H1 (cell line): ENCODE results near the gene ARHGAP18. TPM values are rescaled to one million over a fixed set of nuclear protein-coding genes. Genes with fewer than 3 reads are reported as not detected.

Experiments
- CTCF ChIA-PET: fragments of 300-600 bp; sonication (Branson Sonifier 250); formaldehyde crosslinking; loops from one replicate; lab custom pipeline; 2021; ENCODE audit not compliant: partially characterized antibody; lab: Charles Lee
- POLR2A ChIA-PET: fragments of 300-600 bp; sonication (Branson Sonifier 250); formaldehyde crosslinking; loops from one replicate; lab custom pipeline; 2021; ENCODE audit warnings: inconsistent platforms; ENCODE audit not compliant: partially characterized antibody; lab: Charles Lee
- DNase-seq, 2 experiments: peaks; one replicate each; pipeline versions ENCODE4 v3.0.0 to v3.0.0-alpha.2; 2010 to 2022; ENCODE audit warnings: low spot score in 2 of 2, low read depth in 1 of 2, mixed read lengths in 1 of 2
- FAIRE-seq: peaks from 2 replicates; lab custom pipeline; 2011; peaks lifted over from hg19 to GRCh38; lab: Jason Lieb, UNC
- H2AFZ ChIP-seq: 2 replicates; pipeline ENCODE4 v1.8.1; 2012; ENCODE audit warnings: low read length, inconsistent platforms
- H2AK5ac ChIP-seq: 2 replicates; pipeline ENCODE4 v1.6.1; 2013; ENCODE audit warnings: low read depth, low read length
- H2BK120ac ChIP-seq: replicated peaks from 2 replicates; pipeline ENCODE3; 2013; ENCODE audit warnings: low read depth, low read length, inconsistent platforms
- H2BK12ac ChIP-seq: 2 replicates; pipeline ENCODE4 v1.6.1; 2013; ENCODE audit warnings: low read depth, low read length
- H2BK15ac ChIP-seq: 2 replicates; pipeline ENCODE4 v1.6.1; 2013; ENCODE audit warnings: low read length
- H2BK20ac ChIP-seq: 2 replicates; pipeline ENCODE4 v1.6.1; 2013; ENCODE audit warnings: low read length
- H2BK5ac ChIP-seq: 2 replicates; pipeline ENCODE4 v1.6.1; 2013; ENCODE audit warnings: low read depth, low read length
- H3K14ac ChIP-seq: 2 replicates; pipeline ENCODE4 v1.6.1; 2013; ENCODE audit warnings: inconsistent platforms; ENCODE audit not compliant: insufficient read length
- H3K18ac ChIP-seq: 2 replicates; pipeline ENCODE4 v1.6.1; 2013; ENCODE audit warnings: low read length; ENCODE audit errors: extremely low read depth
- H3K23ac ChIP-seq: 2 replicates; pipeline ENCODE4 v1.6.1; 2013; ENCODE audit warnings: inconsistent platforms; ENCODE audit not compliant: insufficient read length
- H3K23me2 ChIP-seq: 2 replicates; pipeline ENCODE4 v1.6.1; 2013; ENCODE audit warnings: low read depth, low read length
- H3K27ac ChIP-seq: 2 replicates; pipeline ENCODE4 v1.6.1; 2011; ENCODE audit warnings: low read depth, low read length, inconsistent platforms
- H3K27me3 ChIP-seq, 4 experiments: replicated peaks in 1 of 4; 1 replicate in 1 of 4; 2 replicates in 3 of 4; pipeline versions ENCODE4 v1.6.1 to v1.8.1; 2011 to 2013; ENCODE audit warnings: low read length in 3 of 4, mild to moderate bottlenecking in 3 of 4, inconsistent platforms in 2 of 4, mixed read lengths in 2 of 4, moderate library complexity in 1 of 4; ENCODE audit not compliant: control insufficient read depth in 3 of 4, insufficient read depth in 3 of 4; ENCODE audit errors: extremely low read depth in 1 of 4
- H3K36me3 ChIP-seq, 4 experiments: 2 replicates each; pipeline versions ENCODE4 v1.6.1 to v1.8.1; 2011 to 2013; ENCODE audit warnings: mild to moderate bottlenecking in 4 of 4, low read length in 3 of 4, moderate library complexity in 2 of 4, control low read depth in 1 of 4, inconsistent platforms in 1 of 4; ENCODE audit not compliant: insufficient read depth in 4 of 4, control insufficient read depth in 2 of 4
- H3K4ac ChIP-seq: replicated peaks from 2 replicates; pipeline ENCODE3; 2013; ENCODE audit warnings: low read length, low read depth, mixed read lengths, inconsistent platforms; ENCODE audit not compliant: insufficient read length
- H3K4me1 ChIP-seq, 4 experiments: replicated peaks in 1 of 4; 1 replicate in 1 of 4; 2 replicates in 3 of 4; pipeline versions ENCODE4 v1.6.1 to v1.8.1; 2011 to 2013; ENCODE audit warnings: low read length in 3 of 4, inconsistent platforms in 2 of 4, mixed read lengths in 1 of 4; ENCODE audit not compliant: insufficient read depth in 4 of 4, control insufficient read depth in 3 of 4
- H3K4me2 ChIP-seq, 2 experiments: 2 replicates each; pipeline versions ENCODE4 v1.6.1 to v1.8.1; 2011 to 2013; ENCODE audit warnings: low read depth in 2 of 2, low read length in 2 of 2, control low read depth in 1 of 2, inconsistent platforms in 1 of 2, mild to moderate bottlenecking in 1 of 2; ENCODE audit not compliant: insufficient read depth in 1 of 2
- H3K4me3 ChIP-seq, 4 experiments: fragments of 200-600, 300-600 bp in 1 of 4; sonication (generic), shearing (Covaris generic), sonication (Bioruptor Twin) in 1 of 4; 2 replicates each; pipeline versions ENCODE4 v1.5.1 to v1.8.1; 2011 to 2016; ENCODE audit warnings: low read length in 4 of 4, low read depth in 3 of 4, control low read depth in 2 of 4, inconsistent platforms in 2 of 4, mild to moderate bottlenecking in 2 of 4, mixed read lengths in 1 of 4, moderate library complexity in 1 of 4; ENCODE audit not compliant: insufficient read depth in 2 of 4; ENCODE audit errors: extremely low read depth in 1 of 4
- H3K56ac ChIP-seq: replicated peaks from 2 replicates; pipeline ENCODE3; 2013; ENCODE audit warnings: low read depth, mild to moderate bottlenecking, mixed read lengths, low read length, inconsistent platforms; ENCODE audit not compliant: insufficient read length
- H3K79me1 ChIP-seq: 2 replicates; pipeline ENCODE4 v1.6.1; 2013; ENCODE audit warnings: low read depth, low read length, control low read depth
- H3K79me2 ChIP-seq, 2 experiments: 2 replicates each; pipeline versions ENCODE4 v1.6.1 to v1.8.1; 2012 to 2013; ENCODE audit warnings: low read length in 2 of 2, mild to moderate bottlenecking in 2 of 2, inconsistent platforms in 1 of 2; ENCODE audit not compliant: insufficient read depth in 2 of 2, control insufficient read depth in 1 of 2
- H3K9ac ChIP-seq, 4 experiments: replicated peaks in 1 of 4; 1 replicate in 1 of 4; 2 replicates in 3 of 4; pipeline versions ENCODE4 v1.6.1 to v1.8.1; 2011 to 2013; ENCODE audit warnings: low read depth in 3 of 4, low read length in 3 of 4, control low read depth in 2 of 4, mild to moderate bottlenecking in 2 of 4, moderate library complexity in 2 of 4, inconsistent platforms in 1 of 4; ENCODE audit errors: extremely low read depth in 1 of 4
- H3K9me3 ChIP-seq, 2 experiments: 2 replicates each; pipeline versions ENCODE4 v1.6.1 to v1.8.1; 2012 to 2013; ENCODE audit warnings: mild to moderate bottlenecking in 2 of 2, moderate library complexity in 2 of 2, control low read depth in 1 of 2, inconsistent platforms in 1 of 2, low read depth in 1 of 2, low read length in 1 of 2, mixed read lengths in 1 of 2; ENCODE audit not compliant: insufficient read depth in 2 of 2
- H4K20me1 ChIP-seq, 2 experiments: replicated peaks in 1 of 2; 2 replicates each; pipeline versions ENCODE3 to v1.8.1; 2011 to 2013; ENCODE audit warnings: inconsistent platforms in 2 of 2, low read length in 2 of 2, mild to moderate bottlenecking in 1 of 2; ENCODE audit not compliant: insufficient read depth in 2 of 2, control insufficient read depth in 1 of 2
- H4K5ac ChIP-seq: 2 replicates; pipeline ENCODE4 v1.6.1; 2013; ENCODE audit warnings: low read length, low read depth, mixed read lengths, inconsistent platforms; ENCODE audit not compliant: insufficient read length
- H4K8ac ChIP-seq: 2 replicates; pipeline ENCODE4 v1.8.0; 2013; ENCODE audit warnings: mild to moderate bottlenecking, moderate library complexity, low read length, inconsistent platforms; ENCODE audit not compliant: insufficient read depth; ENCODE audit errors: extremely low read depth
- H4K91ac ChIP-seq: replicated peaks from 2 replicates; pipeline ENCODE3; 2013; ENCODE audit warnings: low read length, mixed read lengths, inconsistent platforms; ENCODE audit not compliant: insufficient read length
- BRCA1 ChIP-seq: IDR thresholded peaks from 2 replicates; pipeline ENCODE4 v1.6.1; 2012; ENCODE audit warnings: low read depth, low read length, improper control_type of control experiment
- CBX5 ChIP-seq: fragments of 300-800, 300-1000 bp; sonication (generic); IDR thresholded peaks from 2 replicates; pipeline ENCODE4 v1.7.1; 2016; ENCODE audit warnings: antibody characterized with exemption, low read length, low read depth
- CEBPB ChIP-seq: IDR thresholded peaks from 2 replicates; pipeline ENCODE4 v1.6.1; 2012; ENCODE audit warnings: low read depth, low read length
- FOSL1 ChIP-seq: IDR thresholded peaks from 2 replicates; pipeline ENCODE4 v1.6.1; 2011; ENCODE audit warnings: mild to moderate bottlenecking, low read depth, low read length, moderate library complexity; ENCODE audit not compliant: insufficient read depth
- RFX5 ChIP-seq: IDR thresholded peaks from 2 replicates; pipeline ENCODE4 v1.6.1; 2011; ENCODE audit warnings: low read depth, low read length, improper control_type of control experiment, borderline replicate concordance
- RXRA ChIP-seq: IDR thresholded peaks from 2 replicates; pipeline ENCODE4 v1.6.1; 2011; ENCODE audit warnings: low read depth, mild to moderate bottlenecking, low read length, moderate library complexity; ENCODE audit not compliant: insufficient read depth
- TEAD4 ChIP-seq: IDR thresholded peaks from 2 replicates; pipeline ENCODE4 v1.6.1; 2012; ENCODE audit warnings: low read depth, low read length, inconsistent platforms, mixed read lengths
- WGBS, 2 experiments: shearing (Covaris generic) in 1 of 2; methylation state at CpG; one replicate each; pipeline versions ENCODE4 v1.1.6 to v1.1.7; 2013 to 2015; ENCODE audit warnings: low lambda C conversion rate in 2 of 2, mixed read lengths in 2 of 2, inconsistent platforms in 1 of 2, low coverage in 1 of 2, missing lambda C conversion rate in 1 of 2; ENCODE audit not compliant: insufficient replicate concordance in 2 of 2, insufficient coverage in 1 of 2, insufficient read length in 1 of 2; ENCODE audit errors: extremely low coverage in 1 of 2, missing lambda C conversion rate in 1 of 2; 5-methylcytosine and 5-hydroxymethylcytosine counted together
- polyA plus RNA-seq, 7 experiments: library from polyadenylated mRNA; depleted of rRNA in 3 of 7; stranded (reverse) in 5 of 7; unstranded in 2 of 7; fragments of >200 nt in 5 of 7; fragments of 200-250 nt in 2 of 7; gene quantifications; 1 replicate in 5 of 7; 2 replicates in 1 of 7; 4 replicates in 1 of 7; pipeline versions ENCODE4 v1.2.1 to v1.2.3, GENCODE V29; 2011 to 2013; ENCODE audit warnings: missing spikeins in 2 of 7, mixed read lengths in 2 of 7
- total RNA-seq: library from RNA; stranded (reverse); fragmentation: NEBNext Ultra II Directional; extraction: Animal tissue kit (Norgen Biotek cat#: 25700); gene quantifications from 2 replicates; pipeline ENCODE4 v1.2.1, GENCODE V29; 2021
- TF ChIP-seq, protein P1 (sequence below), 3 experiments: IDR thresholded peaks; 1 replicate in 2 of 3; 2 replicates in 1 of 3; pipeline versions ENCODE4 v1.5.1 to v1.6.1; 2011; ENCODE audit warnings: low read length in 3 of 3, mild to moderate bottlenecking in 3 of 3, inconsistent platforms in 2 of 3, low read depth in 1 of 3, moderate library complexity in 1 of 3; ENCODE audit not compliant: insufficient read depth in 1 of 3; ENCODE audit errors: control extremely low read depth in 1 of 3
- TF ChIP-seq, protein P2 (sequence below): IDR thresholded peaks from 2 replicates; pipeline ENCODE4 v1.6.1; 2011; ENCODE audit warnings: low read length, improper control_type of control experiment

ARHGAP18 gene
- total and polyA plus RNA-seq, 2 of the 8 experiments (the other 6 are each of a cell fraction or from before 2014, with no cell fraction given): 0.83 to 4.5 TPM

DNA sequence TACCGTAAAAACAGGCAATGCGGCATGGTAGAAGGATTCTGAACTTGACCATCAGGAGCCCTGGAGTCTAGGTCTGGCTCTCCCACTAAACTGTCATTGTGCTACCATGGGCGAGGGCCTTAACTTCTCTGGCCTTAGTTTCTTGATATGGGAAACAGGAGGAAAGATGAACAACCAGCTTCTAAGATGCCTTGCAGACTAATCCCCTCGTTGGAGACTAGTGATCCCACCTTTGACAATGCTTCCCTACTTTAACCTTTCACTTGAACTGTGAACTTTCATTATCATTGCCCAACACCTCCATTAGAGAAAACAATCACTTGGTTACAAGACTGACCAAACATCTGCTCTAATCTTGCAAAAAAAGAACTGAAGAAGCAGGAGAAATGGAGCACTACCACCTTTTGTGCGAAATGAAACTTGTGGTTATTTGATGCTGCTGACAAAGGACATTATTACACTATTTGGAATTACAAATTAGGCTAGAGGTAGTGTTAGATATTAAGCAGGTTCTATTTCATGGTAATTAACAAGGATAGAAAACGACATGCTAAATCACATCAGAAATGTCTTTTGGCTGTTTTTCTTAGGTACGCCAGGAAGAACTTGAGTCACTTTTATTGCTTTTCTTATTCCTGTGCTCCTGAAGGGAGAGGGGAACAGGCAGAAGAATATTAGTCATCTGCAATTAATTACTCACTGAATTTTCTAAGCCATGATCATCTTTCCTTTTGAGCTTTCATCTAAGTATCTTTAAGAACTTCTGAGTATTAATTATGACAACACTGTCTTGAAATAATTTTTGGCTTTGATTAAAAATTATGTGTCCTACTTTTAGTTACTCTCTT, 39.1 kb upstream of the ARHGAP18 start:
- Histone ChIP-seq H3K18ac (no peak overlapping the region), H3K4me3 (no peak overlapping the region), H3K9ac (no peak overlapping the region), H3K4me2 (no peak overlapping the region), H3K23me2 (no peaks in the 10 kb centered on the region), H3K56ac (no peak overlapping the region), H2BK120ac (no peak overlapping the region), H2AK5ac (no peak overlapping the region), H3K79me2 (no peaks in the 10 kb centered on the region), H2BK12ac (no peak overlapping the region), H2BK5ac (no peak overlapping the region), H4K5ac (no peak overlapping the region), H3K79me1 (no peaks in the 10 kb centered on the region), H4K8ac (no peak overlapping the region), H4K20me1 (peaks cover 0 to 2% of the 10 kb centered on the region in 2 experiments), H3K27ac (no peak overlapping the region), H3K14ac (no peak overlapping the region), H3K36me3 (no peaks in the 10 kb centered on the region), H3K23ac (no peak overlapping the region), H4K91ac (no peak overlapping the region), H3K9me3 (no peaks in the 10 kb centered on the region), H3K4ac (no peak overlapping the region), H3K4me1 (no peaks in the 10 kb centered on the region), H2AFZ (peak overlapping the region; percentile 37; the same call in 1 of the 2 replicates), H2BK15ac (no peak overlapping the region), H3K27me3 (no peaks in the 10 kb centered on the region), H2BK20ac (no peak overlapping the region)
- FAIRE-seq: no peak
- ChIA-PET CTCF (interaction anchor here (0.8 to 3.1 kb wide), 7 partner anchors 18 to 93 kb away, joined by 3 to 8 read pairs (median 4); no protein-coding TSS in a partner anchor), POLR2A (no interaction called here)
- 88% methylated on average over 7 of the region's 7 CpGs; no CpG with 5 or more reads in 1 of the 2 experiments for WGBS, 2 experiments
- no peak for DNase-seq
- TF ChIP-seq CEBPB (no peak), RXRA (no peak), CBX5 (no peak), RFX5 (no peak), TEAD4 (no peak), BRCA1 (no peak), FOSL1 (no peak)
- TF ChIP-seq, protein P1, sequence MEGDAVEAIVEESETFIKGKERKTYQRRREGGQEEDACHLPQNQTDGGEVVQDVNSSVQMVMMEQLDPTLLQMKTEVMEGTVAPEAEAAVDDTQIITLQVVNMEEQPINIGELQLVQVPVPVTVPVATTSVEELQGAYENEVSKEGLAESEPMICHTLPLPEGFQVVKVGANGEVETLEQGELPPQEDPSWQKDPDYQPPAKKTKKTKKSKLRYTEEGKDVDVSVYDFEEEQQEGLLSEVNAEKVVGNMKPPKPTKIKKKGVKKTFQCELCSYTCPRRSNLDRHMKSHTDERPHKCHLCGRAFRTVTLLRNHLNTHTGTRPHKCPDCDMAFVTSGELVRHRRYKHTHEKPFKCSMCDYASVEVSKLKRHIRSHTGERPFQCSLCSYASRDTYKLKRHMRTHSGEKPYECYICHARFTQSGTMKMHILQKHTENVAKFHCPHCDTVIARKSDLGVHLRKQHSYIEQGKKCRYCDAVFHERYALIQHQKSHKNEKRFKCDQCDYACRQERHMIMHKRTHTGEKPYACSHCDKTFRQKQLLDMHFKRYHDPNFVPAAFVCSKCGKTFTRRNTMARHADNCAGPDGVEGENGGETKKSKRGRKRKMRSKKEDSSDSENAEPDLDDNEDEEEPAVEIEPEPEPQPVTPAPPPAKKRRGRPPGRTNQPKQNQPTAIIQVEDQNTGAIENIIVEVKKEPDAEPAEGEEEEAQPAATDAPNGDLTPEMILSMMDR (IDR thresholded peaks at IDR 0.05; ENCODE audit: control extremely low read depth in 1 of 3, insufficient read depth in 1 of 3, low read depth in 1 of 3, low read length in 3 of 3): no peak
- TF ChIP-seq, protein P2, sequence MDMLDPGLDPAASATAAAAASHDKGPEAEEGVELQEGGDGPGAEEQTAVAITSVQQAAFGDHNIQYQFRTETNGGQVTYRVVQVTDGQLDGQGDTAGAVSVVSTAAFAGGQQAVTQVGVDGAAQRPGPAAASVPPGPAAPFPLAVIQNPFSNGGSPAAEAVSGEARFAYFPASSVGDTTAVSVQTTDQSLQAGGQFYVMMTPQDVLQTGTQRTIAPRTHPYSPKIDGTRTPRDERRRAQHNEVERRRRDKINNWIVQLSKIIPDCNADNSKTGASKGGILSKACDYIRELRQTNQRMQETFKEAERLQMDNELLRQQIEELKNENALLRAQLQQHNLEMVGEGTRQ: no peak
